ENCODE data around the gene EMC8. TPM values are rescaled to one million over a fixed set of nuclear protein-coding genes. Genes with fewer than 3 reads are reported as not detected.

EMC8 gene
- total RNA-seq: 10 to 100 TPM; 11.8 to 26.6 (median 16.7) TPM

GRCh38 chr16:85799497-85800320 lies at the start of gene EMC8, which contains the start of gene COX4I1:
Gene EMC8 (minus strand): TSS chr16:85799544. CDS start chr16:85799295, 249 bp downstream.
Gene COX4I1 (plus strand): TSS chr16:85799695. CDS start chr16:85801206, 1,511 bp downstream.
- Histone ChIP-seq H3K36me3 (no peaks in the 10 kb centered on the region), H3K4me1 (peaks cover 5 to 17% of the 10 kb centered on the region in 2 donors), H3K27me3 (no peaks in the 10 kb centered on the region), H3K9me3 (no peaks in the 10 kb centered on the region), H3K27ac (peak within 1 kb of the TSS; percentile 81 to 82), H3K4me3 (peak within 1 kb of the TSS; percentile 84 to 89)
- peak; percentile 92 to 95 for DNase-seq
- TF ChIP-seq POLR2A (IDR thresholded peaks at IDR 0.05): peak; percentile 62 to 78
- TF ChIP-seq, protein P1, sequence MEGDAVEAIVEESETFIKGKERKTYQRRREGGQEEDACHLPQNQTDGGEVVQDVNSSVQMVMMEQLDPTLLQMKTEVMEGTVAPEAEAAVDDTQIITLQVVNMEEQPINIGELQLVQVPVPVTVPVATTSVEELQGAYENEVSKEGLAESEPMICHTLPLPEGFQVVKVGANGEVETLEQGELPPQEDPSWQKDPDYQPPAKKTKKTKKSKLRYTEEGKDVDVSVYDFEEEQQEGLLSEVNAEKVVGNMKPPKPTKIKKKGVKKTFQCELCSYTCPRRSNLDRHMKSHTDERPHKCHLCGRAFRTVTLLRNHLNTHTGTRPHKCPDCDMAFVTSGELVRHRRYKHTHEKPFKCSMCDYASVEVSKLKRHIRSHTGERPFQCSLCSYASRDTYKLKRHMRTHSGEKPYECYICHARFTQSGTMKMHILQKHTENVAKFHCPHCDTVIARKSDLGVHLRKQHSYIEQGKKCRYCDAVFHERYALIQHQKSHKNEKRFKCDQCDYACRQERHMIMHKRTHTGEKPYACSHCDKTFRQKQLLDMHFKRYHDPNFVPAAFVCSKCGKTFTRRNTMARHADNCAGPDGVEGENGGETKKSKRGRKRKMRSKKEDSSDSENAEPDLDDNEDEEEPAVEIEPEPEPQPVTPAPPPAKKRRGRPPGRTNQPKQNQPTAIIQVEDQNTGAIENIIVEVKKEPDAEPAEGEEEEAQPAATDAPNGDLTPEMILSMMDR (IDR thresholded peaks at IDR 0.05): peak in 1 of 4 experiments; percentile 29
- intact Hi-C loops (cut with DNase I; ENCODE audit: low total_unique reads): no loop called here

- intact Hi-C loops (cut with DNase I; ENCODE audit: low total_unique reads): no loop called here
These were observed 49.6 kb upstream of the EMC8 start for GRCh38 chr16:85848986-85849385.

GRCh38 chr16:85847681-85848601 lies 48.6 kb upstream of the EMC8 start:
- intact Hi-C loops (cut with DNase I; ENCODE audit: low total_unique reads): no loop called here
- H3K36me3 ChIP-seq: no peaks in the 10 kb centered on the region
- no peak overlapping the region for H3K4me3 ChIP-seq
- no peak for DNase-seq
- H3K27me3 ChIP-seq: peaks cover 0 to 4% of the 10 kb centered on the region in 2 donors
- TF ChIP-seq, protein P1 (IDR thresholded peaks at IDR 0.05): no peak
- no peak for TF ChIP-seq POLR2A (IDR thresholded peaks at IDR 0.05)
- H3K9me3 ChIP-seq: no peaks in the 10 kb centered on the region
- H3K4me1 ChIP-seq: no peaks in the 10 kb centered on the region
- no peak overlapping the region for H3K27ac ChIP-seq

More at GRCh38 chr16:85848986-85849385, 49.6 kb upstream of the EMC8 start:
- TF ChIP-seq POLR2A (IDR thresholded peaks at IDR 0.05): no peak
- TF ChIP-seq, protein P1 (IDR thresholded peaks at IDR 0.05): no peak
- Histone ChIP-seq H3K27ac (no peak overlapping the region), H3K4me3 (no peak overlapping the region), H3K4me1 (no peaks in the 10 kb centered on the region), H3K27me3 (no peaks in the 10 kb centered on the region), H3K36me3 (no peaks in the 10 kb centered on the region), H3K9me3 (no peaks in the 10 kb centered on the region)
- no peak for DNase-seq

DNA sequence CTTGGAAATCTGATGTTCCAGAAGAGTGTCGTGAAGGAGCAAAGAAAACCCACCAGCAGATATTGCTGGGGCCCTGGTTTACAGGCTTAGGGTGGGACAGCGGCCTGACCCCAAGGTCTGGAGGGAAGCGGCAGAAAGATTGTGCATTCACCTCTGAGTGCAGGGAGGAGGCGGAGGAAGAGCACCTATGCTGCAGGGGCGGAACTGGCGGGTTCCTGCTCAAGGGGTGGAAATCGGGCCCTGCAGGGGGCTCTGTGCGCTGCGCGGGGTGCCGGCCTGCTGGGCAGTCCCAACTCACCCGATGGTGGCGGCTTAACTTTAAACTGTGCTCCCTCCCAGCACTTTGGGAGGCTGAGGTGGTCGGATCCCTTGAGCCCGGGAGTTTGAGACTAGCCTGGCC lies 47.7 kb upstream of the EMC8 start:
- no peaks in the 10 kb centered on the region for H3K4me1 ChIP-seq
- DNase-seq: no peak
- TF ChIP-seq POLR2A (IDR thresholded peaks at IDR 0.05): no peak
- TF ChIP-seq, protein P1 (IDR thresholded peaks at IDR 0.05): no peak
- no peaks in the 10 kb centered on the region for H3K36me3 ChIP-seq
- H3K27ac ChIP-seq: no peak overlapping the region
- intact Hi-C loops (cut with DNase I; ENCODE audit: low total_unique reads): no loop called here
- H3K9me3 ChIP-seq: no peaks in the 10 kb centered on the region
- H3K4me3 ChIP-seq: no peak overlapping the region
- H3K27me3 ChIP-seq: peaks cover 0 to 4% of the 10 kb centered on the region in 2 donors

Measured in uterus (tissue), 4 donors.